K562 (cell line): ENCODE measurements around the gene PPP1CB. TPM values are rescaled to one million over a fixed set of nuclear protein-coding genes. Genes with fewer than 3 reads are reported as not detected.

Experiments used
- CBX2 ChIP-seq: fragments of 200-600 bp; sonication (generic); IDR thresholded peaks from one replicate; pipeline ENCODE4 v1.6.1; 2012; ENCODE audit warnings: mild to moderate bottlenecking, low read length, inconsistent platforms; ENCODE audit not compliant: insufficient read depth, poor library complexity, severe bottlenecking
- E2F1 ChIP-seq: sonication (generic); formaldehyde crosslinking; IDR thresholded peaks from 2 replicates; pipeline ENCODE4 v1.8.1; 2023; ENCODE audit warnings: mild to moderate bottlenecking, missing genetic modification reagents, moderate library complexity
- HEY1 ChIP-seq: fragments of 250-450 bp; sonication (Bioruptor Pico); IDR thresholded peaks from 2 replicates; pipeline ENCODE4 v1.5.0; 2020; ENCODE audit warnings: mild to moderate bottlenecking, moderate library complexity, borderline replicate concordance
- HMGN3 ChIP-seq: IDR thresholded peaks from 2 replicates; pipeline ENCODE4 v1.6.1; 2011; ENCODE audit warnings: borderline replicate concordance, low read depth, mild to moderate bottlenecking, mixed read lengths, low read length; ENCODE audit not compliant: insufficient read length; ENCODE audit errors: extremely low read depth
- L3MBTL2 ChIP-seq: fragments of 450-650 bp; IDR thresholded peaks from 2 replicates; pipeline ENCODE4 v1.6.1; 2016; ENCODE audit warnings: mild to moderate bottlenecking, moderate library complexity
- LARP7 ChIP-seq: fragments of 450-650 bp; IDR thresholded peaks from 2 replicates; pipeline ENCODE4 v1.6.1; 2016
- MTA2 ChIP-seq: fragments of 450-650 bp; IDR thresholded peaks from 2 replicates; pipeline ENCODE4 v1.6.1; 2016; ENCODE audit warnings: low read depth
- NR1H2 ChIP-seq: sonication (generic); formaldehyde crosslinking; IDR thresholded peaks from 2 replicates; pipeline ENCODE4 v1.4.0; 2020; ENCODE audit warnings: mild to moderate bottlenecking, missing genetic modification reagents
- RREB1 ChIP-seq: fragments of 250-450 bp; sonication (Bioruptor Pico); IDR thresholded peaks from 2 replicates; pipeline ENCODE4 v1.4.0; 2020
- ZBTB5 ChIP-seq: fragments of 450-650 bp; IDR thresholded peaks from 2 replicates; pipeline ENCODE4 v1.6.1; 2017; ENCODE audit warnings: antibody characterized with exemption
- ZNF23 ChIP-seq: fragments of 250-450 bp; sonication (Bioruptor Pico); IDR thresholded peaks from 2 replicates; pipeline ENCODE4 v1.4.0; 2020; ENCODE audit warnings: mild to moderate bottlenecking
- ZNF639 ChIP-seq, 2 experiments: fragments of 200-800 bp in 1 of 2; sonication (Bioruptor generic) in 1 of 2; sonication (generic) in 1 of 2; formaldehyde crosslinking in 1 of 2; IDR thresholded peaks in 1 of 2; conservative IDR thresholded peaks in 1 of 2; 2 replicates each; pipeline versions ENCODE4 v1.5.0 to v1.6.1; 2016 to 2020; ENCODE audit warnings: missing compliant biosample characterization in 1 of 2, missing genetic modification characterization in 1 of 2, missing genetic modification reagents in 1 of 2
- ZNF699 ChIP-seq: fragments of 250-450 bp; sonication (Bioruptor Pico); IDR thresholded peaks from 2 replicates; pipeline ENCODE4 v1.8.0; 2021; ENCODE audit warnings: mild to moderate bottlenecking, moderate library complexity; ENCODE audit not compliant: insufficient replicate concordance
- polyA plus RNA-seq, 8 experiments: library from polyadenylated mRNA; depleted of rRNA in 4 of 8; stranded (reverse) in 5 of 8; unstranded in 3 of 8; fragments of >200 nt; fragmentation: Nextera tagmentation in 2 of 8; fragmentation: Illumina TruSeq in 1 of 8; extraction: Ambion mirVana in 2 of 8; extraction: Trizol in 1 of 8; gene quantifications; 2 replicates each; pipeline versions ENCODE4 v1.2.1 to v1.2.3, GENCODE V29; 2011 to 2014; ENCODE audit warnings: inconsistent platforms in 1 of 8, missing spikeins in 1 of 8
- total RNA-seq, 7 experiments: library from RNA; depleted of rRNA in 6 of 7; stranded (reverse); fragments of >200 nt in 6 of 7; fragmentation: Illumina TruSeq in 2 of 7; extraction: Trizol in 2 of 7; gene quantifications; 2 replicates each; pipeline versions ENCODE4 v1.2.1 to v1.2.3, GENCODE V29; 2011 to 2021; ENCODE audit warnings: low replicate concordance in 1 of 7
- TF ChIP-seq, protein P1 (sequence below): fragments of 250-450 bp; sonication (Bioruptor Pico); IDR thresholded peaks from 2 replicates; pipeline ENCODE4 v1.5.0; 2021

Gene PPP1CB
- total and polyA plus RNA-seq, 9 of the 15 experiments (the other 6 are each of a cell fraction or from before 2014, with no cell fraction given) = 25.6 to 118 (median 58.9) TPM

DNA sequence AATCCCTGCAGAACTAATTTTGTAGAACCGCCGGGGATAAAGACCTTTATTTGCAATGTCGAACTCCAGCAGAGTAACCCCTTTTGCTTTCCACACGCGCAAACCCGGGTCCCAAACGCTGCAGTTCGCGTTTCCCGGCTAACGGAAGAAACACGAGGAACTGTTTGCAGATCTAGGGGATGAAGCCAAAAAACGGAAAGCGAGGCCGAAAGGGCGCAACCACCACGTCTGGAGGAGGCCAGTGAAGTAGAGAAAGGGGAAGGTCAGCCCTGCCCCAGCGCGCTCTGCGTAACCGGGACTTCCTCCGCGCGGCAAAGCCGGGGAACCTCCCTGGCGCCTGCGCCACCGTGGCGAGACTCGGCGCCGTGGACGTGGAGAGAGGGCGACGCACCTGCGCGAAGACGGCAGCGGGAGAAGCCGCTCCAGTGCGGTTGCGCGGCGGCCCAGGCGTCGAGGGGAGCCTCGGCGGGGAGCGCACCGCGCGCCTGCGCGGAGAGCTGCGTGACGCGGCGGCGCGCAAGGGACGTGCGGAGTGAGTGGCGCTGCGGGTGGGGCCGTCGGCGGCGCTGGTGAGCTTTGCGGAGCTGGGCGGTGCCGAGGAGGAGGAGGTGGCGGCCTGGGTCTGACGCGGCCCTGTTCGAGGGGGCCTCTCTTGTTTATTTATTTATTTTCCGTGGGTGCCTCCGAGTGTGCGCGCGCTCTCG, at the start of gene PPP1CB (continued):
- TF ChIP-seq ZBTB5 = no peak
- TF ChIP-seq HMGN3 = peak; percentile 83
- TF ChIP-seq CBX2 = no peak
- peak; percentile 81; the same call in 1 of the 2 replicates for TF ChIP-seq RREB1 (CRISPR knock-in tag)
- TF ChIP-seq L3MBTL2 = peak; percentile 91
- TF ChIP-seq LARP7 = no peak
- TF ChIP-seq E2F1 (CRISPR knock-in tag) = peak; percentile 4
- peak in 1 of 2 experiments; percentile 90; a peak in 2 of 4 replicates for TF ChIP-seq ZNF639 (CRISPR knock-in tag; conservative IDR thresholded peaks at IDR 0.05 in 1 of 2, IDR thresholded peaks at IDR 0.05 in 1 of 2)
- no peak for TF ChIP-seq ZNF23
- no peak for TF ChIP-seq NR1H2 (CRISPR knock-in tag)
- peak; percentile 20; the same call in 1 of the 2 replicates for TF ChIP-seq MTA2
- TF ChIP-seq, protein P1, sequence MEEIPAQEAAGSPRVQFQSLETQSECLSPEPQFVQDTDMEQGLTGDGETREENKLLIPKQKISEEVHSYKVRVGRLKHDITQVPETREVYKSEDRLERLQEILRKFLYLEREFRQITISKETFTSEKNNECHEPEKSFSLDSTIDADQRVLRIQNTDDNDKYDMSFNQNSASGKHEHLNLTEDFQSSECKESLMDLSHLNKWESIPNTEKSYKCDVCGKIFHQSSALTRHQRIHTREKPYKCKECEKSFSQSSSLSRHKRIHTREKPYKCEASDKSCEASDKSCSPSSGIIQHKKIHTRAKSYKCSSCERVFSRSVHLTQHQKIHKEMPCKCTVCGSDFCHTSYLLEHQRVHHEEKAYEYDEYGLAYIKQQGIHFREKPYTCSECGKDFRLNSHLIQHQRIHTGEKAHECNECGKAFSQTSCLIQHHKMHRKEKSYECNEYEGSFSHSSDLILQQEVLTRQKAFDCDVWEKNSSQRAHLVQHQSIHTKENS (CRISPR knock-in tag) = no peak
- TF ChIP-seq HEY1 (CRISPR knock-in tag) = no peak
- TF ChIP-seq ZNF699 (CRISPR knock-in tag) = no peak
